ENCODE measurements around the gene MACROD2.

Gene MACROD2

DNA sequence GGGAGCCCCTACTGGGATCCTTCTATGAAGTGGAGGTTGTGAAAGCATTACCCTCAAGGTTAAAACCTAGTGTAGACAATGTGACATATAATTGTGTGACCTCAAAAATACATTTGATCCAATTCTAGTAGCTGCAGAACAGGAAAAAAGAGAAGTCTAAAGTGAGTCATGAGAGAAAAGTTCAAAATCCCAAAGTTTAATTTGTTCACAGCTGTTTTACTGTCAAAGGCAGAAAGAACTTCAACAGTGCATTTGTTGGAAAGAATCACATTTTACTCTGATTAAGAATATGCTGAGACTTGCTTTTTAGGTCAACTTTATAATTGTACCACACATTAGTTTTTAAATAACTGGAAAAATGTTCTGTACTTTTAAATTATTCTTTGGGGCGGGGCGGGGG is 1369.5 kb downstream of the MACROD2 start:
- DNase-seq (ENCODE audit: low spot score): no peak

DNA sequence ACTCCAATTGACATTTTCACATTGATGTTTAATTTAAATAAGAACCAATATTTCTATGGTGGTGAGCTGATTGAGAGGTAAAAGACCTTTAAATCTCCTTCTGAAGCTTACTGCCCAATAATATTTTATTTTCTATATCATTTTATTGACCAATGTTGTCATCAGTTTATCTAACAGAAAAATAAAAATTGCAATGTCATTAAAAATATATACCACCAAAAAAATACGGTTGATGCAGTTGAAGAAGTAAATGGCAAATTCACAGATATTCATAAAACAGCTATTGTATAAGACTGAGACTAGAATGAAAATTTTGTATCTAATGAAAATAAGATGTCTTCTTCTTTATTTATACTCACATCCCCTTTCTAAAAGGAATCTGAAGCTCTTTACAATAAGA is 1375.1 kb downstream of the MACROD2 start:
- DNase-seq (ENCODE audit: low spot score): no peak

DNA sequence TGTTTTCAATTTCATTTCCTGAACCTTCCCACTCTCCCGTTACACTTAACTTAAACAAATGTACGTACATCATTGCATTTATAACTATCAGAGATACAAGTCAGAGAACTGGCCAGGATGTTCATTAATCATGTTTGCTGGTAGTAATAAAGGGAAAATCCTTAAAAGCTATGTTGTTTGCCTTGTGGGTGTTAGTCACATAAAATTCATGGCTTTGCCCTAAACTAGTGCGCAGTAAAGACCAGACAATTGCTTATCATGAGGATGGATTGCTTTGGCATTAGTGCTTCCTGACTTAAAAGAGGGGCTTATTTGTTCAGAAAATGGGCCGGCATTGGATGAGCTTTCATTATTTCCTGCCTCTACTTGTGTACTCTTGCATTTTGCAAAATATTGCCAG is 1379.4 kb downstream of the MACROD2 start:
- DNase-seq (ENCODE audit: low spot score): no peak

DNA sequence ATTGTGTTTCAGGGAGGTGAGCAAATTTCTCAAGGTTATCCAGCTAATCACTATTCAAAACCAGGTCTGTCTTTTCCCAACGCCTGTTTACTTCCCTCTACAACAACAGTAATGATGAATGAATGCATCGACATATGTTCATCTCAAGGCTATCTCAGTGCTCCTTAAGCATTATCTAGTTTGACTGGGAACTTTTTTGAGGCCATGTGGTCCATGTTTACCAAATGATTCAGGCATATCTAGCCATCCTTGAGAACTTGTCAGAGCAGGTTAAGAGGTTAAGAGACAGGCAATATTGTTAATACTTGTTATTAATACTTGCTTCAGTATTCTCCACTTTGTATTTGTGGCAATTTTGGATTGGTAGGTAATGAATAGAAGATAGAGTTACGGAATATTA is 1380.5 kb downstream of the MACROD2 start:
- no peak for DNase-seq (ENCODE audit: low spot score)

DNA sequence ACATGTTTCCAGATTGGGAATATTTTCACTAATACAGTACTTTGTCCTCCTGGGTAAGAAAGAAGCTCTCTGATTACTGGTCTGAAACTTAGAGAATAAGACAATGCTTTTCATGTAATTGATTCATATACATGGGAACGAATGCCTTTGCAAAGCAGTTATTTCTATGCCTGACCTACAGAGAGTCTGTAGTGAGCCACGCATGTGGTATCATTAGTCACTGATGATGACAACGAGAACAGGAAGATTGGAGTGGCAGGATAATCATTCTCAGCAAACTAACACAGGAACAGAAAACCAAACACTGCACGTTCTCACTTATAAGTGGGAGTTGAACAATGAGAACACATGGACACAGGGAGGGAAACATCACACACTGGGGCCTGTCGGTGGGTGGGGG is 1382.3 kb downstream of the MACROD2 start:
- DNase-seq (ENCODE audit: low spot score): peak; percentile 8

DNA sequence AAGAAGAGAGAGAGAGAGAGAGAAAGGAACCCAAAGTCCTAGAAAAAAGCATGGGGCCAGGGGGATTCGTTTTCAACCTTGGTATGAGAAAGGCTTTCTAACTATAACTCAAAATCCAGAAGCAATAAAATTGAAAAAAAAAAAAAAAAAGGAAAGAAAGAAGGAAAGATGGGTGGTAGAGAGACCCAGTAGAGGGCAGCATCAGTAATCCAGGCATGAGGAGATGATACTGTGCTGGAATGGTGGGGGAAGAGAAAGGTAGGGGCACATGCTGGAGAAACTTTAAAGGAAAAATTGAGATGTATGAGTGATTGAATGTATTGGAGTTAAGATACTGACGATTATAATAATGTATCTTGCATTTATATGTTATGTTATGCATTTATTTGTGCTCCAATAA is 1382.8 kb downstream of the MACROD2 start:
- no peak for DNase-seq (ENCODE audit: low spot score)

DNA sequence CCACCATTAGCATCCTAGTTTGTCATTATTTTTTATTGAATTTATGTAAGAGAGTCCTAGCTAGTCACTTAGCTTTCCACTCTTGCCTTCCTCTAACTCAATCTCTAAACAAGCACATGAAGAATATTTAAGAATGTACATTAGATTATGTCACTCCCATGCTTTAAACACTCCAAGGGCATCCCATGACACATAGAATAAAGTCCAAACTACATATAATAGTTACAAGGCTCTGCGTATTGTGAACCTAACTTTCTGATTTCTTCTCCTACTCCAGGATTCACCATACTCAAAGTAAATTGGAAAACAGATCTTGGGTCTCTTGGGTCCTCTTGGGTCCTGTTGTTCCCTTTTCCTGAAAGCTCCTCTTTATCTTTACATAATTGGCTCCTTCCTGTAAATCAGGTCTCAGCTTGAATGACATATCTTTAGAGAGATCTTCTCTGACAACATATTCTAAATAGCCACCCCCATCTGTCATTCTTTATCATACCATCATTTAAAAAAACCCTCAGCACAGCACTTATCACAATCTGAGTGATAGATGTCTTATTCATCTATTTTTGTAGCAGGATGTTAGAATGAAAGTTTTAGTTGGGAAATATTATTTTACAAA is 1384.5 kb downstream of the MACROD2 start:
- no peak for DNase-seq (ENCODE audit: low spot score)

DNA sequence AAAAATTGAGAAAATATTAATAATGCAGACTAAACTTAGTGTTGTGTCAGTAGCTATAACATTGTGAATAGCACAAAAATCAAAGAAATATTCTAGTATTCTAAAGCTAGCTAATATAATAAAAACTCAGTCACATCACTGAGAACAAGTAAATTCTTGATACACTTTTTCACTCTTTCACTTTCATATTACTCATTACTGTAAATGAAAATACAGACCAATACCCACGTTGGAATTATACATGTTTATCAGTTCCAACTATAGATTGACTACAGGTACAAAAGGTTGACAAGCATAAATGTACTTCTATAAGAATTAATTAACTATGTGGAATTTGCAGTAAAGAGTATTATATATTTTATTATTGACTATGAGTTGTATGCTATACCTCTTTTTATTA is 1385.5 kb downstream of the MACROD2 start:
- no peak for DNase-seq (ENCODE audit: low spot score)

DNA sequence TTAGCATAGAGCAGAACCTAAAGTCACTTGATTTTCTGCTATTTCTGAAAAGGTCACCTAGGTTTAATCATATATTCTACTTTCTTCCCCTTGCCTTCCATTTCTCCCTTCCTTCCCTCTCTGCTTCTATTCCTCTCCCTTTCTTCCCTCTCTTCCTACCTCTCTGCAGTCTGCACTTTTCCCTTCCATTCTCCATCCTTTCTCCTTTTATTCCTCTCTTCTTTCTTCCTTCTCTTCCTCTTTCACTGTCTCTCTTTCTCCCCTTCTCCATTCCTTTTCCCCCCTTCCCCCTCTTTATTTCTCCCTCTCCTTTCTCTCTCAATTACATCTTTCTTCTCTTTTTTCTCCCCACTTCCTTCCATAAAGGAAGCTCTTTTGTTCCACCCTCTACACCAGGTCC is 1391.9 kb downstream of the MACROD2 start:
- DNase-seq (ENCODE audit: low spot score): no peak

DNA sequence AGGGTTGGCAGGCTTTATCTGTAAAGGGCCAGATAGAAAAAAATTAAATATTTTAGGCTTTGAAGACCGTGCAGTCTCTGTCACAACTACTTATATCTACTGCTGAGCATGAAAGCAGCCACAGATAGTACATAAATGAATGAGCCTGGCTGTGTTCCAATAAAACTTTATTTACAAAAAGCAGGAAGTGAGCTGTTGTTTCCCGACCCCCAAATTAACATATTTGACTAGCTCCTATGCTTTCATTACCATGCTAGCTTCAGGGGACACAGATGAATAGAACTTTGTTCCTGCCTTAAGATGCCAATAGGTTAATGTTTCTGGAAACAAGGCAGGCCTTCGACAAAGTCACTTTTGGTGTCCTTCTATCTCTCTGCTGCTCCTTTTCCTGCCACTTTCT is 1400.1 kb downstream of the MACROD2 start:
- peak; percentile 6 for DNase-seq (ENCODE audit: low spot score)

DNA sequence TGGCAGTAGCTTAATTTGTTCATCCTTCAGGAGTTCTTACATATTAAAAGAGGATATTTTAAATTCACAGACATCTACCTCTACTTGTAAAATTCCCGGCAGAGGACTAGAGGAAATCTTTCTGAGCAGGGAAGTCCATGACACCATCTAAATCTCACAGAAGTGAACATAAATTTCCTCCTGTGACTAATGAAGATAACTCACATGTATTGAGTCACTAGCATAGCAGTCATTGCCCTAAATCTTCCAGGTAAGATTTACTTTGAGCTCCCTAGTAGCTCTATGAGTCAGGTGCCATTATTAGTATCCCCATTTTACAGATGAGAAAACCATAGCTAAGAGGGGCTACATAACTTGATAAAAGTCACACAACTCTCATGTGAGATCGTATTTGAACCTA is 1400.7 kb downstream of the MACROD2 start:
- peak; percentile 83 for DNase-seq (ENCODE audit: low spot score)

DNA sequence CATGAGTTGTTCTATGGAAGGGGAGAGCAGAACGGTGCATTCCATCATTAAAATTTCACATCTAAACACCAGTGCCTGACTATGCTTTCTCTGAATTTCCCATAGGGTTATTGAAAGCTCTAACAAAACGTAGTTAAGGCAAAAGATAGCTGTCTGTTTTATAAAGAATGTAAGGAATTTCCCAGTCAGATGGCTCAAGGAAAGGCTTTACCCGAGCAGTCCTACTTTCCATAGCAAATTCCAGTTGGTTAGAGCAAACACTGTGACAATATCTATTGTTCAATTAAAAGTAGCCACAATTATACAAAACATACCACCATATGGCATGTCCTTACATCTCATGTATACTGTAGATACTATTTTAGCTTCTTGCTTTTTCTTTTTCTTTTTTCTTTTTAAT is 1401.6 kb downstream of the MACROD2 start:
- peak; percentile 23 for DNase-seq (ENCODE audit: low spot score)

DNA sequence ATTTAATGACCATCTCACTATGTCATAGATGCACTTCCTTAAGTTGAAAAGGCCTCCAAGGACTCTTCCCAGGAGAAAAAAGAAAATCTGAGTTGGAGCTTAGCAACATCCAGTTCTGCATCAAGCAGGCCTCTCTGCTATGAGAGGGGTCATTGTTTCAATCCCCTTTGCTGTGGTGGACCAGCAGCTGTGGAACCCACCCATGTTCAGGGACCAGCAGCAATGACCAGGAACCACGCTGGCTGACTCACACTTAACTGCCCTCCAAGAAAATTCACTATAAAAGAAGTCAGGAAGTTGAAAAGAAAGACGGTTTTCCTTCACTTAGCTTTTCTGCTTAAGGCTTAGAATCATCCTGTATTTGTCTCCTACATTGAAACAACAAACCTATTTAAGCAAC is 1404.5 kb downstream of the MACROD2 start:
- DNase-seq (ENCODE audit: low spot score): no peak

DNA sequence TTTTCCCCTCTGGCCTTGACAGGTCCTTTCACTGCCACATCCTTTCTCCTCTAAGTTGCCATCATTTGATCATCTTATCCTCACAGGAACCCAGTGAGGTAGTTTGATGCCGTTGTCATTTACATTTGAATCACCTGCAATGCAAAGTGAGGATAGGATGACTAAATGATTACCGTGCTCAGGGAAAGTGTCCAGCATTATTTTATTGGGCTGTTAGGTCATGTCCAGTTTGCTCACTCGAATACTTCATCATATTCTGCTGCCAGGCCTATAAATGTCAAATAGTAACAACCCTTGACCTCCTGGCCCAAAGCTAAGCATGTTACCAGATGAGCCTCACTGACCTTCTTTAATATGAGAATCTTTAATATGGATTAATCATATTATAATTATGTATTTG is 1410.8 kb downstream of the MACROD2 start:
- no peak for DNase-seq (ENCODE audit: low spot score)

DNA sequence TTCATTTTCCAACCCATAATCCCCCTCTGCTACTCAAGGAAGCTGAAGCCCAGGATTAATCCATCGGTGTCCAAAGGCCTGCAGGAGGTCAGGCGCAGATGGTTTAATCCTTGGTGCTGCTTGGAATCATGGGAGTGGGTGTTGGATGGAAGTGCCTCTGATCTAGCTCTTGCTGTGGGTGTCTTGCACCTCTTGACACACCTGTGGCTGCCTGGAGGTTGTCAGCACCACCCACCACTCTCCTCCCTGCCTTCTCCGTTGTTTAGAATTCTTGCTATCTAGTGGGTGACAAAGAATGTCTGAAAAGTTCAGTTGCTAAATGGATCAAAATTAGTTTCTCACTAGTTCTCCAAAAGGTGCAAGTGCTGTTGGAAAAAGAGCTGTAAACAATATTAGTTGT is 1416.5 kb downstream of the MACROD2 start:
- DNase-seq (ENCODE audit: low spot score): no peak

DNA sequence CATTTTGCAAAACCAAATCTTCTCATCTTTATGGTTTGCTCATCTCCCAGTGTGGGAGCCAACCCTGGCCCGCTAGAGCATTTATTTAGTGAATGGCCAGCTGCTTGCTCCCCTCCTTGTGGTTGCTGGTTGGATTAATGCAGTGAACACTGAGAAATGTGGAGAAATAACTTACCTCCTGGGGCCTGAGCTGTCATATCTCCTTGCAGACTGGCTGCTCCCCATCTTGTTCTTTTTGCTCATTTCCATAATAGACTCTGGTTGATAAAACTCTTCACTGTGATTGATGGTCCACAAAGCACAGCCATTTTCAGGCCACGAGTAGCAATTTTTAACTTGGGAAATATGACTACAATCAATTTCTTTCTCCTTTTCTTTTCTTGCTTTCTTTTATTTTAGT is 1420.6 kb downstream of the MACROD2 start:
- DNase-seq (ENCODE audit: low spot score): no peak

DNA sequence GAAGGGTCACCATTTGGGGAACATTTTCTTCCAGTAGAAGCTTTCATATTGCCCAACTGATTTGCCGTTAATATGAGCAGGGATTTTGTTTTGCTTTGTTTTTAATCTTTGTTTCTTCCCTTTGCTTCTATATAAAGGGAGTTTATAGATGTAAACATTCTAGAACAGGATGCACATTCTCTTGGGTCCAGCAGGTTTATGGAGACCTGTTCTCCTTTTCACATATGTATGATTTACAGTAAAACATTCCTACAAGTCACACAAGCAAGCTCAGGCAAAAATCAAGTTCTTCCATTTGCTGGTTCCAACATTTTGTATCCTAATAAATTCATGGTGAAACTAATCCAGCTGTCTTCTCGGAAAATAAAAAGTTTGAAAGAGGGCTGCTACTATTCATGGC is 1424.5 kb downstream of the MACROD2 start:
- DNase-seq (ENCODE audit: low spot score): no peak

DNA sequence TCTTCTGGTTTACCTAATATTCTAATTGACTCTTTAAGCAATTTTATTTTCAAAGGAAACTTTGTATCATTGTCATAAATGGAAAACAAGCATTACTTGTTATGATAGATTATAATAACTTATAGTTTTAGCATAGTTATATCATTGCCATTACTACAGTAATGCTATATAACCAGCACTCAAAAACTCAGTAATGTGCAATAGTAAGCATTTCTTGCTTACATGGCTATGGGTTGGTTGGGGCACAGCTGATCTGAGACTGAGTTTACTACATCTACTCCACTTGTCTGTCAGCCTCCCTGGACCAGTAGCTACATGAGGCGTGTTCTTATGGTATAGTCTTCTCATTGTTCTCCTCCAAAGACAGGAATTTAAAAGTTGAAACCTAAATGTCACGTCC is 1427.7 kb downstream of the MACROD2 start:
- no peak for DNase-seq (ENCODE audit: low spot score)

DNA sequence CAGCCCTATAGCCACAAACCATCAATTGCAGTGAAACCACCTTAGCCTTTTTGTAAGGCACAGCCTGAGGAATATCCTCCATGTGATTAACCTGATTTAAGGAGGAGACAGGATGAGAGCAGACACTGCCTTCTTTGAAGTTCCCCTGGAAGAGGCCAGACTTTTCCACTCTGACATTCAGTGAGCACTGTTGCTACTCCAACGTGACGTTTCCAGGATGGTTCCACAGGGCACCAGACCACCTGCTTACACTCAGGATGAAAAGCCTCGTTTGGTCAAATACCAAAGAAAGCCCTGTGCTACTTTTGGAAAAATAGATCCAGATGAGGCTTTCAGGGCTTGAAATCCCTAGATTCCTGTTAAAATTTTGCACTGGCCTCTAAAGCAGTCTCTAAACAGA is 1444.2 kb downstream of the MACROD2 start:
- no peak for DNase-seq (ENCODE audit: low spot score)

DNA sequence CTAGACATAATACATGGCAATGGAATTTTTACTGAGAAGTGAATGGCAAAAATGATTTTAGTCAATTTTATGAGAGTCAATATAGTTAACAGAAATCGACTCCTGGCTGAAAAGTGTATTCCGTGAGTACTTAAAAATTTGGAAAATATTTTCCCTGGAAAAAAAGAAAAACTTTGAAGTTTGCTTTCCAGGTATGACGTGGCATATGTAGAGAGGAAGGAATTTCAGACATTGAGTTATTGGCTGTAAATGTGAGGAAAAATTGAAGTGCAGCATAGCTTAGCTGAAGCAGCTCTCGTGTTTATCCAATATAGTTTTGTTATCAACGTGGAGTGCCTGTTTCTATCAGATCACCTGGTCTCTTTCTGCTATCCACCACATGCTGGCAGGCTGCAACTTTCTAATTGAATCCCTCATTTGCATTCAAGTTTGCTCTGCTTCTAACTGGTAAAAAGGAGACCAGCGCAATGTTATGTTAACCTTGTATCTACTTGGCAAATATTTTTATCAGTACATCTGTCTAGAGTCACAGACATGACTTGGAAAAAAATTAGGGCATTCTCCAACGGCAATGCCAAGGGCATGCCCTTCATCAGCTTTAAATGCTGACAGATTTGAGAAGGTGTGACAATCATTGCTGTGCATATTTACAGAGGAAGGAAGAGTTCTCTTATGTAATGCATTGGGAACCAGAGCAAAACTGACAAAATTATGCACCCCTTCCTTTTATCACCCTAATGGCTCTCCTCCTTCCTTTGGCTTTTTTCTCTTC is 1444.9 kb downstream of the MACROD2 start:
- no peak for DNase-seq (ENCODE audit: low spot score)

DNA sequence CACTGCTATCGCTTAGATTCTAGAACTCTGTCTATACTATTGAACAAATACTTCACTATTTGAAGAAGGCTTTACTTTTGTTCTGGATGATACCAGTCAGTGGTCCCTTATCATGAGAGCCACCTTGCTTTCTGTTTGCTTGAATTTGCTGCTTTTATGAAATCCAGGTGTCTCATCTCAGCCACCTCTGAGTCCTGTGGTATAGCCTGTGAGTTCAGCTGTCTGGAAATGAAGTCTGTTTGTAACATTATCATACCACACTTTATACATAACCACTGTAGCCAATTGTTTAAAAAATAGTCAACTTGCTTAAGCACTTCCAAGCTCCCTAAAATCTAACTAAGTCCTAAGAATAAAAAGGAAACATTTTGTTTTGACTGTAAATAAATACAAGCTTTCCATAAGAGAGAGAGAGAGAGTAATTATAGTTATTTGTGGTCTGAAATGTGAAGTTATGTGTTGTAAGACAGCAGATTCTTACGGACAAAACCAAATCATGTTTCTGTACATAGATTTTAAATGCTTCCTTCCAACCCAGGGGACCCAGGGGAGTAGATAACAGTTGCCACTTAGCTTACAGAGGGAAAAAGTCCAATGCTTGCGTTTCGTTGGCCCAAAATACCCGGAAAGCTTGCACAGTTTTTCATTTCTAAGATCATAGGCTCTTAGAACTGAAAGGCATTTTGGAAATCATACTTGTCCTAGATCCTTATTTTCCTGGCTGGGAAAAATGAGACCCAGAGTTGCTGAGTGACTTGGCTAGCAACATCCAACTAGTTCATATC is 1449.9 kb downstream of the MACROD2 start:
- DNase-seq (ENCODE audit: low spot score): no peak

DNA sequence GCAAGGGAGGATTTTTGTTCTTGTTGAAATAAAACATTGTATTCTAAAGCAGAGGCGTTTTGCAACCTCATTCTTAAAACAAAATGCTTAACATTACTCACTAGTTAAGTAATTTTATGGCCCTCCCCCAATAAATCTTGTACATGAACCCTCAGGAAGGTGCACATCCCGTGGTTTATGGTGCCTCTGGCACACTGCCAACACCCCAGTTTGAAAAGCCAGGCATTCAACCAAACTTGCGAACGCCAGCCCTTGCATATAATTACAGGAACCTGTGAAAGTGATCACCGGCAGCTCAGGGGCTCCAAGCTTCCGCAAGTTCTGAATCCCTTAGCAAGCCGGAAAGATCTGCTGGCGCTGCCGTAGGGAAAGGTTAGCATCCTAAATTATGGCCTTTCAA is 1451.1 kb downstream of the MACROD2 start:
- peak; percentile 71 for DNase-seq (ENCODE audit: low spot score)

DNA sequence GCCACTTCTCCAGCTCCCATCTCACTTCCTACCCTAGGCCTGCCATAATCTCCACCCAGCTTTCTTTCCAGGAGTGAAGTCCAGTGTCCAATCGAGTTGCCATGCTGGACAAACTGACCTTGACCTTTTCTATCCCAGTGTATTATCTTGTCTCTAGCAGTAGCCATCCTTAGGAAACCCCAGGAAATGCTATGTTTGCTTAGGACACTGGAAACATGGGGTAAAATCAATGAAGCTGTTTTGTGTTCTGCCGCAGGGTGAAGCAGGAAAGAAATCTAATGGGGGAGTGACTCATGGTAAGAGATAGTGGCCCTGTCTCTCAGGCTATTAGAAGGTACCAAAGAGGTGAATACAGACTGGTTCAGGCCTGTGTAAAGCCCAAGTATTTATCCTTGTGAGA is 1452.2 kb downstream of the MACROD2 start:
- no peak for DNase-seq (ENCODE audit: low spot score)

Measured in kidney tubule cell (primary cell).